CD4-positive, alpha-beta T cell (primary cell): ENCODE measurements around the gene RANBP10. TPM values are rescaled to one million over a fixed set of nuclear protein-coding genes. Genes with fewer than 3 reads are reported as not detected.

Source experiments
- ATAC-seq: fragments of 200-7000 bp; cut with Tn5 transposase; one replicate; pipeline ENCODE4 v1.10.0; 2022; ENCODE audit warnings: mild to moderate bottlenecking; ENCODE audit not compliant: poor library complexity
- CTCF ChIA-PET: fragments of 350-600 bp; sonication (Branson Sonifier 250); formaldehyde crosslinking; loops from one replicate; lab custom pipeline; 2021; ENCODE audit warnings: antibody characterized with exemption, inconsistent platforms; lab: Charles Lee
- POLR2A ChIA-PET: fragments of 350-600 bp; sonication (Branson Sonifier 250); formaldehyde crosslinking; loops from one replicate; lab custom pipeline; 2021; ENCODE audit warnings: antibody characterized with exemption, inconsistent platforms; lab: Charles Lee
- DNase-seq, 14 experiments: peaks; one replicate each; pipeline ENCODE4 v3.0.0-alpha.2; 2013 to 2020; ENCODE audit warnings: mixed read lengths in 2 of 14
- H3K27ac ChIP-seq, 2 donors: one replicate each; pipeline versions ENCODE4 v1.5.1 to v1.7.0; 2013; ENCODE audit warnings: low read length in 2 of 2, low read depth in 1 of 2, mild to moderate bottlenecking in 1 of 2
- H3K27me3 ChIP-seq, 2 experiments: 1 replicate in 1 of 2; 2 replicates in 1 of 2; pipeline versions ENCODE4 v1.6.1 to v1.7.0; 2013; ENCODE audit warnings: low read length in 2 of 2, control low read depth in 1 of 2, mild to moderate bottlenecking in 1 of 2, moderate library complexity in 1 of 2; ENCODE audit not compliant: insufficient read depth in 2 of 2, control insufficient read depth in 1 of 2
- H3K36me3 ChIP-seq: one replicate; pipeline ENCODE4 v1.6.1; 2013; ENCODE audit warnings: low read length, control low read depth; ENCODE audit not compliant: insufficient read depth
- H3K4me1 ChIP-seq: one replicate; pipeline ENCODE4 v1.6.1; 2013; ENCODE audit warnings: low read length, control low read depth; ENCODE audit not compliant: insufficient read depth
- H3K4me3 ChIP-seq: one replicate; pipeline ENCODE4 v1.5.1; 2013; ENCODE audit warnings: mild to moderate bottlenecking, low read length, moderate library complexity
- H3K9me3 ChIP-seq, 2 experiments: 1 replicate in 1 of 2; 2 replicates in 1 of 2; pipeline versions ENCODE4 v1.6.1 to v1.7.0; 2013; ENCODE audit warnings: low read length in 2 of 2, mild to moderate bottlenecking in 2 of 2, control low read depth in 1 of 2, moderate library complexity in 1 of 2; ENCODE audit not compliant: control insufficient read depth in 1 of 2, insufficient read depth in 1 of 2
- H3K27ac Mint-ChIP-seq: one replicate; pipeline ENCODE4 v1.8.0; 2020; ENCODE audit warnings: mixed read lengths
- H3K27me3 Mint-ChIP-seq: one replicate; pipeline ENCODE4 v1.8.0; 2021; ENCODE audit warnings: mixed read lengths
- H3K36me3 Mint-ChIP-seq: one replicate; pipeline ENCODE4 v1.8.0; 2021; ENCODE audit warnings: low read depth, mixed read lengths
- H3K4me1 Mint-ChIP-seq: one replicate; pipeline ENCODE4 v1.8.0; 2021; ENCODE audit warnings: low read depth, mixed read lengths
- H3K4me3 Mint-ChIP-seq: one replicate; pipeline ENCODE4 v1.8.0; 2020; ENCODE audit warnings: mild to moderate bottlenecking, mixed read lengths
- H3K9me3 Mint-ChIP-seq: one replicate; pipeline ENCODE4 v1.8.0; 2020; ENCODE audit warnings: mixed read lengths
- intact Hi-C, 2 experiments: fragments of 100-400 bp; cut with DNase I in 1 of 2; cut with micrococcal nuclease in 1 of 2; formaldehyde crosslinking; loops; one replicate each; pipeline versions ENCODE4 v1.15.1 to v1.9.0; 2023 to 2025; cut with DNase I, micrococcal nuclease
- total RNA-seq, 174 experiments: library from RNA in 2 of 174; stranded (reverse) in 2 of 174; gene quantifications; one replicate each; pipeline ENCODE4 v1.2.3 and lab custom pipeline; 2021 to 2026
- TF ChIP-seq, protein P1 (sequence below): fragments of 200-600 bp; IDR thresholded peaks from one replicate; pipeline ENCODE4 v1.8.0; 2022; ENCODE audit warnings: antibody characterized with exemption, mild to moderate bottlenecking

Gene RANBP10
- total RNA-seq, 2 experiments from 2014 or later, result 12.0 to 13.6 TPM

DNA sequence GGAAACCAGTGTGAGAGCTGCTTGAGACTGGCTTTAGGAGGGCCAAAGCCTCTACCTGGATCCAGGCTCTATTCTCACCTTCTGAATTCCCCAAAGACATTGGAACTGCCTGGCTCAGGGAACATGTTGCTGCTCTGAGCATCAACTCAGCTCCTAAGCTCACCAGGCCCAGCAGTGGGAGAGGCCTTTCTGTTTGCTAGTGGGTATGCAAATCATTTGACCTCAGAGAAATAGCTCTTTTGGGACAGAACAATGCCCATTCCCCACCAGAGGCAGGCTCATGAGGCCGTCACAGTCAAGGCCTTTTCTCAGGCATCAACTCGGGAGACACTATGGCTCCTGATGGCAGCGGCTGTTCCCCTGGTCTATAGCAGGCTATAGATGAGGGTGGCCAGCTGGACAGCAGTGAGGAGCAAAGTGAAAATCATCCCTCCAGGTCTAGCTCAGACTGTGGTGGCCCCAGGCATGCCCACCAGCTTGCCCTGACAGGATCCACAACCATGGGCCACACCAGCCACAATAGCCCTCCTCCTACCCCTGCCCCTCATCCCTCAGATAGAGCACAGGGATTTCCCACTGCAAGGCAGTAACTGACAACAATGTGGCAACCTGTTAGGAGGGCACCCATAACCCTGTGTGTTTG, 56.8 kb downstream of the RANBP10 start:
- H3K9me3 Mint-ChIP-seq, result no peaks in the 10 kb centered on the region
- H3K27me3 Mint-ChIP-seq, result no peaks in the 10 kb centered on the region
- no peaks in the 10 kb centered on the region for H3K9me3 ChIP-seq
- POLR2A ChIA-PET, result no interaction called here
- no peaks in the 10 kb centered on the region for H3K4me1 ChIP-seq
- no peaks in the 10 kb centered on the region for H3K4me1 Mint-ChIP-seq
- no peak overlapping the region for H3K4me3 ChIP-seq
- H3K27ac Mint-ChIP-seq, result no peak overlapping the region
- no peak overlapping the region for H3K27ac ChIP-seq
- H3K4me3 Mint-ChIP-seq, result no peak overlapping the region
- intact Hi-C loops, result no loop called here
- H3K36me3 ChIP-seq, result peaks cover 9% of the 10 kb centered on the region
- CTCF ChIA-PET, result no interaction called here
- peaks cover 19% of the 10 kb centered on the region for H3K36me3 Mint-ChIP-seq
- TF ChIP-seq, protein P1, sequence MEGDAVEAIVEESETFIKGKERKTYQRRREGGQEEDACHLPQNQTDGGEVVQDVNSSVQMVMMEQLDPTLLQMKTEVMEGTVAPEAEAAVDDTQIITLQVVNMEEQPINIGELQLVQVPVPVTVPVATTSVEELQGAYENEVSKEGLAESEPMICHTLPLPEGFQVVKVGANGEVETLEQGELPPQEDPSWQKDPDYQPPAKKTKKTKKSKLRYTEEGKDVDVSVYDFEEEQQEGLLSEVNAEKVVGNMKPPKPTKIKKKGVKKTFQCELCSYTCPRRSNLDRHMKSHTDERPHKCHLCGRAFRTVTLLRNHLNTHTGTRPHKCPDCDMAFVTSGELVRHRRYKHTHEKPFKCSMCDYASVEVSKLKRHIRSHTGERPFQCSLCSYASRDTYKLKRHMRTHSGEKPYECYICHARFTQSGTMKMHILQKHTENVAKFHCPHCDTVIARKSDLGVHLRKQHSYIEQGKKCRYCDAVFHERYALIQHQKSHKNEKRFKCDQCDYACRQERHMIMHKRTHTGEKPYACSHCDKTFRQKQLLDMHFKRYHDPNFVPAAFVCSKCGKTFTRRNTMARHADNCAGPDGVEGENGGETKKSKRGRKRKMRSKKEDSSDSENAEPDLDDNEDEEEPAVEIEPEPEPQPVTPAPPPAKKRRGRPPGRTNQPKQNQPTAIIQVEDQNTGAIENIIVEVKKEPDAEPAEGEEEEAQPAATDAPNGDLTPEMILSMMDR, result no peak
- ATAC-seq (no peak), DNase-seq (no peak)
- H3K27me3 ChIP-seq, result no peaks in the 10 kb centered on the region

DNA sequence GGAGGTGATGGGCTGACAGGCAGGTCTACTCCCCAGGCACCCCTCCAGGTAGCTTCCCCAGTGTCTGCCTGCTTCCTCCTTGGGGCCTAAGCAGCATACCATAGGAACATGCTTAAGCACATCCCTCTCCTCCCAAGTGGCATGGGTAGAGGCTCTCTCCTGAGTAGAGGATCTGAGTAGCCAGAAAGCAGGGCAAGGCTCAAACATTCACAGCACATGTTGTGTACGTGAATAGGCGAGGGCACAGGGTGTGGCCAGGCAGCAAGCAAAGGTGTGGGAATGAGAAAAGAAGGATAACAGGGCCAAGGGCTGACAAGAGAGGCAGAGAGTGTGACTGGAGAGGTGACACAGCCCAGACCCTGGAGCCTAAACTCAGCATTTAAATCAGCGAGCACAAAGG, 57.5 kb downstream of the RANBP10 start:
- intact Hi-C loops, result no loop called here
- peaks cover 27% of the 10 kb centered on the region for H3K36me3 Mint-ChIP-seq
- H3K9me3 ChIP-seq, result no peaks in the 10 kb centered on the region
- peaks cover 12% of the 10 kb centered on the region for H3K36me3 ChIP-seq
- no peaks in the 10 kb centered on the region for H3K27me3 ChIP-seq
- H3K27ac ChIP-seq, result no peak overlapping the region
- no peak overlapping the region for H3K4me3 ChIP-seq
- ChIA-PET POLR2A (no interaction called here), CTCF (no interaction called here)
- TF ChIP-seq, protein P1, result no peak
- no peaks in the 10 kb centered on the region for H3K27me3 Mint-ChIP-seq
- H3K9me3 Mint-ChIP-seq, result no peaks in the 10 kb centered on the region
- ATAC-seq (no peak), DNase-seq (no peak)
- H3K4me1 Mint-ChIP-seq, result no peaks in the 10 kb centered on the region
- H3K27ac Mint-ChIP-seq, result no peak overlapping the region
- no peak overlapping the region for H3K4me3 Mint-ChIP-seq
- no peaks in the 10 kb centered on the region for H3K4me1 ChIP-seq

DNA sequence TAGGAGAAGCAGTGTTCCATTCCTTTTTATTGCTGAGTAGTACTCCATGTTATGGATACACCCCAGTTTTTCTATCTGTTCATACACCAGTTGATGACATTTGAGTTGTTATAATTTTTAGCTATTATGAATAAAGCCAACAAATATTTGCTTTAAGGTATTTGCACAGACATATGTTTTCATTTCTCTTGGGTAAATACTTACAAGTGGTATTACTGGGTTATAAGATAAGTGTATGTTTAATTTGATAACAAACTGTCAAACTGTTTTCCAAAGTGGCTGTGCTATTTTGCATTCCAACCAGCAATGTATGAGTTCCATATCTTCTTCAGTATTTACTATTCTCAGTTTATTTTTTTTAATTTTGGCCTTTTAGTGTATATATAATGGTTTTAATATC, 59.5 kb downstream of the RANBP10 start:
- H3K27me3 Mint-ChIP-seq, result no peaks in the 10 kb centered on the region
- ChIA-PET CTCF (no interaction called here), POLR2A (no interaction called here)
- H3K27ac Mint-ChIP-seq, result no peak overlapping the region
- no peaks in the 10 kb centered on the region for H3K27me3 ChIP-seq
- no peak overlapping the region for H3K27ac ChIP-seq
- TF ChIP-seq, protein P1, result no peak
- no peaks in the 10 kb centered on the region for H3K9me3 ChIP-seq
- no peaks in the 10 kb centered on the region for H3K9me3 Mint-ChIP-seq
- H3K4me3 Mint-ChIP-seq, result no peak overlapping the region
- no peak for DNase-seq
- peaks cover 36% of the 10 kb centered on the region for H3K36me3 Mint-ChIP-seq
- H3K4me3 ChIP-seq, result no peak overlapping the region
- intact Hi-C loops, result no loop called here
- H3K36me3 ChIP-seq, result peaks cover 28% of the 10 kb centered on the region
- ATAC-seq, result no peak
- no peaks in the 10 kb centered on the region for H3K4me1 ChIP-seq
- no peaks in the 10 kb centered on the region for H3K4me1 Mint-ChIP-seq
